ENCODE data around the gene KLHL1. TPM values are rescaled to one million over a fixed set of nuclear protein-coding genes. Genes with fewer than 3 reads are reported as not detected.
"Not testable (repeated sequence)": the region's sequence is repeated elsewhere in the genome, so short reads cannot be mapped to it uniquely, and the experiment has no call there.

Gene KLHL1
- 0.14 TPM in 2 replicates for total RNA-seq (ENCODE audit: low replicate concordance)
- long read RNA-seq = 0 reads

- DNase-seq (ENCODE audit: extremely low spot score, unreplicated experiment) = no peak
- Mint-ChIP-seq H3K27me3 (peaks cover 49% of the 10 kb centered on the region), H3K9me3 (no peaks in the 10 kb centered on the region), H3K4me1 (ENCODE audit: unreplicated experiment) (no peaks in the 10 kb centered on the region), H3K4me3 (peak within 1 kb of the TSS; percentile 84), H3K36me3 (no peaks in the 10 kb centered on the region), H3K27ac (no peak within 1 kb of the TSS)
- no peak for TF ChIP-seq CTCF (conservative IDR thresholded peaks at IDR 0.05)
Measured at GRCh38 chr13:70108356-70109105, at the start of gene KLHL1. TSS of gene KLHL1 (minus strand) at chr13:70108452. CDS start at chr13:70107699, 753 bp downstream.

GRCh38 chr13:70142658-70143057, 34.4 kb upstream of the KLHL1 start:
- H3K36me3 Mint-ChIP-seq; H3K9me3 Mint-ChIP-seq; H3K27me3 Mint-ChIP-seq; H3K27ac Mint-ChIP-seq; H3K4me3 Mint-ChIP-seq; H3K4me1 Mint-ChIP-seq (ENCODE audit: unreplicated experiment); DNase-seq (ENCODE audit: extremely low spot score, unreplicated experiment): not testable (repeated sequence)

GRCh38 chr13:70128098-70128497, 19.8 kb upstream of the KLHL1 start:
- no peaks in the 10 kb centered on the region for H3K36me3 Mint-ChIP-seq
- H3K4me3 Mint-ChIP-seq = no peak overlapping the region
- H3K9me3 Mint-ChIP-seq = no peaks in the 10 kb centered on the region
- no peak for TF ChIP-seq CTCF (conservative IDR thresholded peaks at IDR 0.05)
- H3K27ac Mint-ChIP-seq = no peak overlapping the region
- no peaks in the 10 kb centered on the region for H3K4me1 Mint-ChIP-seq (ENCODE audit: unreplicated experiment)
- DNase-seq (ENCODE audit: extremely low spot score, unreplicated experiment) = no peak
- H3K27me3 Mint-ChIP-seq = no peaks in the 10 kb centered on the region

GRCh38 chr13:70125693-70126092, 17.4 kb upstream of the KLHL1 start:
- Mint-ChIP-seq H3K27me3 (no peaks in the 10 kb centered on the region), H3K9me3 (no peaks in the 10 kb centered on the region), H3K36me3 (no peaks in the 10 kb centered on the region), H3K4me3 (no peak overlapping the region), H3K27ac (no peak overlapping the region), H3K4me1 (ENCODE audit: unreplicated experiment) (no peaks in the 10 kb centered on the region)
- DNase-seq (ENCODE audit: extremely low spot score, unreplicated experiment) = no peak
- TF ChIP-seq CTCF (conservative IDR thresholded peaks at IDR 0.05) = no peak

- no peaks in the 10 kb centered on the region for H3K36me3 Mint-ChIP-seq
- peaks cover 5% of the 10 kb centered on the region for H3K27me3 Mint-ChIP-seq
- no peak for DNase-seq (ENCODE audit: extremely low spot score, unreplicated experiment)
- TF ChIP-seq CTCF (conservative IDR thresholded peaks at IDR 0.05) = no peak
- H3K27ac Mint-ChIP-seq = no peak overlapping the region
- H3K4me3 Mint-ChIP-seq = no peak overlapping the region
- H3K9me3 Mint-ChIP-seq = no peaks in the 10 kb centered on the region
- H3K4me1 Mint-ChIP-seq (ENCODE audit: unreplicated experiment) = no peaks in the 10 kb centered on the region
Measured at GRCh38 chr13:70117338-70117905, 9.2 kb upstream of the KLHL1 start.

- TF ChIP-seq CTCF (conservative IDR thresholded peaks at IDR 0.05) = no peak
- H3K27me3 Mint-ChIP-seq = peaks cover 53% of the 10 kb centered on the region
- H3K36me3 Mint-ChIP-seq = no peaks in the 10 kb centered on the region
- H3K4me3 Mint-ChIP-seq = peak within 1 kb of the TSS; percentile 84
- H3K4me1 Mint-ChIP-seq (ENCODE audit: unreplicated experiment) = no peaks in the 10 kb centered on the region
- no peak for DNase-seq (ENCODE audit: extremely low spot score, unreplicated experiment)
- H3K9me3 Mint-ChIP-seq = no peaks in the 10 kb centered on the region
- H3K27ac Mint-ChIP-seq = no peak within 1 kb of the TSS
Measured at GRCh38 chr13:70107498-70108281, 562 bp downstream of the KLHL1 start, which contains the start of gene ATXN8OS. TSS of gene ATXN8OS (plus strand) at chr13:70107826.

Data from type B pancreatic cell (in vitro differentiated cells).